ENCODE measurements around the gene RASA4B. TPM values are rescaled to one million over a fixed set of nuclear protein-coding genes. Genes with fewer than 3 reads are reported as not detected.
"Not testable (repeated sequence)": the region's sequence is repeated elsewhere in the genome, so short reads cannot be mapped to it uniquely, and the experiment has no call there.

The RASA4B gene
- polyA plus RNA-seq, 10 donors: 8.4 to 21.6 (median 11.4) TPM

GRCh38 chr7:102455596-102455995, 62.0 kb downstream of the RASA4B start:
- DNase-seq: no peak

GRCh38 chr7:102454932-102455331, 62.6 kb downstream of the RASA4B start:
- DNase-seq: not testable (repeated sequence)

GRCh38 chr7:102454468-102454867, 63.1 kb downstream of the RASA4B start:
- DNase-seq: no peak

- no peak for DNase-seq
Measured at GRCh38 chr7:102453319-102453718, 64.3 kb downstream of the RASA4B start.

GRCh38 chr7:102452451-102452850, 65.1 kb downstream of the RASA4B start:
- no peak for DNase-seq

- no peak for DNase-seq
Measured at GRCh38 chr7:102451371-102452054, 66.1 kb downstream of the RASA4B start.

GRCh38 chr7:102450242-102450641, 67.3 kb downstream of the RASA4B start:
- DNase-seq: no peak

GRCh38 chr7:102449136-102449535, 68.4 kb downstream of the RASA4B start:
- no peak for DNase-seq

GRCh38 chr7:102447311-102447710, 70.3 kb downstream of the RASA4B start:
- DNase-seq: no peak

- no peak for DNase-seq
Measured at GRCh38 chr7:102446387-102447156, 71.0 kb downstream of the RASA4B start.

- no peak for DNase-seq
Measured at GRCh38 chr7:102445674-102446071, 71.9 kb downstream of the RASA4B start.

GRCh38 chr7:102444961-102445673, 72.5 kb downstream of the RASA4B start:
- no peak for DNase-seq

- DNase-seq: peak in 2 of 3 donors; percentile 42 to 61
Measured at GRCh38 chr7:102439963-102440795, 77.4 kb downstream of the RASA4B start.

GRCh38 chr7:102436118-102436517, 81.5 kb downstream of the RASA4B start:
- DNase-seq: no peak

GRCh38 chr7:102434039-102434486, 83.5 kb downstream of the RASA4B start:
- DNase-seq: no peak

- DNase-seq: peak; percentile 60 to 84 (median 84)
Measured at GRCh38 chr7:102433219-102434038, 84.1 kb downstream of the RASA4B start, which contains the start of gene ORAI2. ORAI2 (plus strand) TSS chr7:102433575; CDS start chr7:102438957, 5,382 bp downstream.

All from muscle of back (tissue), 11 donors.